K562 (cell line): ENCODE data around the gene SPATC1L. TPM values are rescaled to one million over a fixed set of nuclear protein-coding genes. Genes with fewer than 3 reads are reported as not detected.

Experiments
- ATF3 ChIP-seq, 2 experiments: fragments of 450-650 bp in 1 of 2; sonication (generic) in 1 of 2; formaldehyde crosslinking in 1 of 2; IDR thresholded peaks in 1 of 2; conservative IDR thresholded peaks in 1 of 2; 2 replicates each; pipeline versions ENCODE4 v1.6.1 to v1.8.1; 2016 to 2023; ENCODE audit warnings: mild to moderate bottlenecking in 2 of 2, moderate library complexity in 2 of 2, inconsistent platforms in 1 of 2, missing genetic modification reagents in 1 of 2
- BRCA1 ChIP-seq, 2 experiments: fragments of 450-650 bp in 1 of 2; sonication (generic) in 1 of 2; formaldehyde crosslinking in 1 of 2; IDR thresholded peaks; 2 replicates each; pipeline versions ENCODE4 v1.5.0 to v1.6.1; 2017 to 2020; ENCODE audit warnings: mild to moderate bottlenecking in 1 of 2, missing genetic modification reagents in 1 of 2
- CBX3 ChIP-seq, 2 experiments: IDR thresholded peaks; 1 replicate in 1 of 2; 2 replicates in 1 of 2; pipeline ENCODE4 v1.6.1; 2012; ENCODE audit warnings: inconsistent platforms in 2 of 2, low read length in 2 of 2, borderline replicate concordance in 1 of 2, control low read depth in 1 of 2
- CHD1 ChIP-seq: fragments of 200-600 bp; sonication (generic); IDR thresholded peaks from one replicate; pipeline ENCODE4 v1.6.1; 2012; ENCODE audit warnings: mild to moderate bottlenecking, moderate library complexity, low read length, inconsistent platforms
- COPS2 ChIP-seq: fragments of 450-650 bp; conservative IDR thresholded peaks from 2 replicates; pipeline ENCODE4 v1.6.1; 2016; ENCODE audit warnings: mild to moderate bottlenecking, moderate library complexity
- ERF ChIP-seq: fragments of 450-650 bp; formaldehyde crosslinking; IDR thresholded peaks from 2 replicates; pipeline ENCODE4 v1.4.0; 2020; ENCODE audit warnings: mild to moderate bottlenecking, mixed read lengths
- FOXA3 ChIP-seq, 2 experiments: fragments of 450-650 bp in 1 of 2; sonication (generic) in 1 of 2; formaldehyde crosslinking; IDR thresholded peaks in 1 of 2; conservative IDR thresholded peaks in 1 of 2; 2 replicates each; pipeline versions ENCODE4 v1.4.0 to v1.8.0; 2020 to 2022; ENCODE audit warnings: mild to moderate bottlenecking in 2 of 2, missing genetic modification reagents in 1 of 2
- GABPB1 ChIP-seq: sonication (generic); formaldehyde crosslinking; IDR thresholded peaks from 2 replicates; pipeline ENCODE4 v1.8.0; 2022; ENCODE audit warnings: mild to moderate bottlenecking, missing genetic modification reagents
- MAFF ChIP-seq: IDR thresholded peaks from 2 replicates; pipeline ENCODE4 v1.6.1; 2012; ENCODE audit warnings: low read length, improper control_type of control experiment
- PCBP1 ChIP-seq: fragments of 200-400 bp; formaldehyde crosslinking; IDR thresholded peaks from 2 replicates; pipeline ENCODE4 v1.6.1; 2018; ENCODE audit warnings: mild to moderate bottlenecking, low read depth, low read length; ENCODE audit not compliant: poor library complexity, severe bottlenecking
- RBM25 ChIP-seq: fragments of 200-400 bp; formaldehyde crosslinking; IDR thresholded peaks from 2 replicates; pipeline ENCODE4 v1.6.1; 2018; ENCODE audit warnings: low read length, low read depth, moderate library complexity; ENCODE audit not compliant: severe bottlenecking
- RFX5 ChIP-seq: IDR thresholded peaks from 2 replicates; pipeline ENCODE4 v1.6.1; 2011; ENCODE audit warnings: low read depth, mild to moderate bottlenecking, improper control_type of control experiment, low read length
- SMAD2 ChIP-seq: fragments of 150-350 bp; IDR thresholded peaks from 2 replicates; pipeline ENCODE4 v1.6.1; 2014; ENCODE audit warnings: low read depth, mild to moderate bottlenecking, low read length
- SRF ChIP-seq, 2 experiments: fragments of 250-450, 450-650 bp in 1 of 2; sonication (Bioruptor Pico) in 1 of 2; sonication (generic) in 1 of 2; formaldehyde crosslinking; IDR thresholded peaks; 2 replicates each; pipeline versions ENCODE4 v1.5.0 to v1.5.1; 2020 to 2022; ENCODE audit warnings: mild to moderate bottlenecking in 1 of 2, missing genetic modification reagents in 1 of 2
- STAG1 ChIP-seq: sonication (generic); formaldehyde crosslinking; IDR thresholded peaks from 2 replicates; pipeline ENCODE4 v1.5.0; 2020; ENCODE audit warnings: missing genetic modification reagents, borderline replicate concordance
- TAF7 ChIP-seq: fragments of 450-650 bp; IDR thresholded peaks from 2 replicates; pipeline ENCODE4 v1.6.1; 2016; ENCODE audit warnings: missing genetic modification characterization, missing compliant biosample characterization
- TFAM ChIP-seq: fragments of 250-450 bp; sonication (Bioruptor Pico); conservative IDR thresholded peaks from 2 replicates; pipeline ENCODE4 v1.5.0; 2021; ENCODE audit warnings: mild to moderate bottlenecking, moderate library complexity
- ZNF23 ChIP-seq: fragments of 250-450 bp; sonication (Bioruptor Pico); IDR thresholded peaks from 2 replicates; pipeline ENCODE4 v1.4.0; 2020; ENCODE audit warnings: mild to moderate bottlenecking
- ZNF609 ChIP-seq: sonication (generic); formaldehyde crosslinking; IDR thresholded peaks from 2 replicates; pipeline ENCODE4 v1.8.1; 2023; ENCODE audit warnings: missing genetic modification reagents, mild to moderate bottlenecking, borderline replicate concordance
- polyA plus RNA-seq, 8 experiments: library from polyadenylated mRNA; depleted of rRNA in 4 of 8; stranded (reverse) in 5 of 8; unstranded in 3 of 8; fragments of >200 nt; fragmentation: Nextera tagmentation in 2 of 8; fragmentation: Illumina TruSeq in 1 of 8; extraction: Ambion mirVana in 2 of 8; extraction: Trizol in 1 of 8; gene quantifications; 2 replicates each; pipeline versions ENCODE4 v1.2.1 to v1.2.3, GENCODE V29; 2011 to 2014; ENCODE audit warnings: inconsistent platforms in 1 of 8, missing spikeins in 1 of 8
- total RNA-seq, 7 experiments: library from RNA; depleted of rRNA in 6 of 7; stranded (reverse); fragments of >200 nt in 6 of 7; fragmentation: Illumina TruSeq in 2 of 7; extraction: Trizol in 2 of 7; gene quantifications; 2 replicates each; pipeline versions ENCODE4 v1.2.1 to v1.2.3, GENCODE V29; 2011 to 2021; ENCODE audit warnings: low replicate concordance in 1 of 7

The SPATC1L gene
- total and polyA plus RNA-seq, 9 of the 15 experiments (the other 6 are each of a cell fraction or from before 2014, with no cell fraction given): 0.14 to 121 (median 34.0) TPM; not detected in 1

- TF ChIP-seq ZNF23: no peak
- TF ChIP-seq STAG1 (CRISPR knock-in tag): no peak
- TF ChIP-seq ZNF609 (CRISPR knock-in tag): no peak
- no peak for TF ChIP-seq COPS2
- no peak for TF ChIP-seq RFX5
- TF ChIP-seq CBX3 (IDR thresholded peaks at IDR 0.05; ENCODE audit: borderline replicate concordance in 1 of 2, low read length in 2 of 2): no peak
- TF ChIP-seq BRCA1 (IDR thresholded peaks at IDR 0.05): no peak
- no peak for TF ChIP-seq BRCA1 (CRISPR knock-in tag; IDR thresholded peaks at IDR 0.05)
- TF ChIP-seq PCBP1: peak; percentile 69
- no peak for TF ChIP-seq ATF3 (IDR thresholded peaks at IDR 0.05)
- TF ChIP-seq ATF3 (CRISPR knock-in tag; conservative IDR thresholded peaks at IDR 0.05): 0 out of 2 replicates have a peak, but pooled peaks have one; percentile 33
- no peak for TF ChIP-seq MAFF
- TF ChIP-seq RBM25: peak; percentile 95
- TF ChIP-seq CHD1: peak; percentile 80
- 0 out of 2 replicates have a peak, but pooled peaks have one; percentile 67 for TF ChIP-seq ERF (CRISPR knock-in tag)
- TF ChIP-seq SMAD2: no peak
- no peak for TF ChIP-seq FOXA3 (CRISPR knock-in tag; conservative IDR thresholded peaks at IDR 0.05 in 1 of 2, IDR thresholded peaks at IDR 0.05 in 1 of 2)
- TF ChIP-seq GABPB1 (CRISPR knock-in tag): no peak; the same call in 1 of the 2 replicates
- TF ChIP-seq TAF7: no peak
- TF ChIP-seq TFAM (CRISPR knock-in tag): no peak
- TF ChIP-seq SRF (CRISPR knock-in tag; IDR thresholded peaks at IDR 0.05): 0 out of 4 replicates have a peak, but pooled peaks of 1 of the 2 experiments have one; percentile 25
These were observed 44.2 kb upstream of the SPATC1L start, which contains the start of gene LSS (continued) for GRCh38 chr21:46228345-46229051.
